Lower leg skin (tissue), 3 donors: ENCODE data around the gene TBC1D9.

Experiments used
- POLR2A ChIP-seq, 2 donors: fragments of 450-650 bp; IDR thresholded peaks; one replicate each; pipeline ENCODE4 v1.6.1; 2016 to 2017; ENCODE audit warnings: antibody characterized with exemption in 2 of 2, mild to moderate bottlenecking in 1 of 2, moderate library complexity in 1 of 2
- TF ChIP-seq, protein P1 (sequence below), 3 donors: fragments of 450-650 bp; IDR thresholded peaks; one replicate each; pipeline ENCODE4 v1.5.1; 2016; ENCODE audit warnings: antibody characterized with exemption in 3 of 3, mild to moderate bottlenecking in 3 of 3, moderate library complexity in 2 of 3

DNA sequence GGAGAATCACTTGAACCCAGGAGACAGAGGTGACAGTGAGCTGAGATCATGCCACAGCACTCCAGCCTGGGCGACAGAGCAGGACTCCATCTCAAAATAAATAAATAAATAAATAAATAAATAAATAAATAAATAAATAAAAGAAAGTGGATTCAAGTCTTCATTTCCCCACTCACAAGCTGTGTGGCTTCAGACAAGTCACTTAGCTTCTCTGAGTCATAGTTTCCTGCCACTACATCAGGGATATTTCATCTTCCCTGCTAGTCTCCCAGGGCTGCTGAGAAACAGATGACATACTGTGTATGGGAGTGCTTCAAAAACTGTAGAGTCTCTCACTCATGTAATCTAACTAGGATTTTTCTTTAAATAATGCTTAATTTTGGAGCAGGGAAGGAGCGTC, 37.2 kb downstream of the TBC1D9 start:
- no peak for TF ChIP-seq POLR2A (IDR thresholded peaks at IDR 0.05)
- TF ChIP-seq, protein P1, sequence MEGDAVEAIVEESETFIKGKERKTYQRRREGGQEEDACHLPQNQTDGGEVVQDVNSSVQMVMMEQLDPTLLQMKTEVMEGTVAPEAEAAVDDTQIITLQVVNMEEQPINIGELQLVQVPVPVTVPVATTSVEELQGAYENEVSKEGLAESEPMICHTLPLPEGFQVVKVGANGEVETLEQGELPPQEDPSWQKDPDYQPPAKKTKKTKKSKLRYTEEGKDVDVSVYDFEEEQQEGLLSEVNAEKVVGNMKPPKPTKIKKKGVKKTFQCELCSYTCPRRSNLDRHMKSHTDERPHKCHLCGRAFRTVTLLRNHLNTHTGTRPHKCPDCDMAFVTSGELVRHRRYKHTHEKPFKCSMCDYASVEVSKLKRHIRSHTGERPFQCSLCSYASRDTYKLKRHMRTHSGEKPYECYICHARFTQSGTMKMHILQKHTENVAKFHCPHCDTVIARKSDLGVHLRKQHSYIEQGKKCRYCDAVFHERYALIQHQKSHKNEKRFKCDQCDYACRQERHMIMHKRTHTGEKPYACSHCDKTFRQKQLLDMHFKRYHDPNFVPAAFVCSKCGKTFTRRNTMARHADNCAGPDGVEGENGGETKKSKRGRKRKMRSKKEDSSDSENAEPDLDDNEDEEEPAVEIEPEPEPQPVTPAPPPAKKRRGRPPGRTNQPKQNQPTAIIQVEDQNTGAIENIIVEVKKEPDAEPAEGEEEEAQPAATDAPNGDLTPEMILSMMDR (IDR thresholded peaks at IDR 0.05) = no peak
